H1 (cell line): ENCODE results near the gene RNU7-1. TPM values are rescaled to one million over a fixed set of nuclear protein-coding genes. Genes with fewer than 3 reads are reported as not detected.

Experiments used
- CTCF ChIA-PET: fragments of 300-600 bp; sonication (Branson Sonifier 250); formaldehyde crosslinking; loops from one replicate; lab custom pipeline; 2021; ENCODE audit not compliant: partially characterized antibody; lab: Charles Lee
- POLR2A ChIA-PET: fragments of 300-600 bp; sonication (Branson Sonifier 250); formaldehyde crosslinking; loops from one replicate; lab custom pipeline; 2021; ENCODE audit warnings: inconsistent platforms; ENCODE audit not compliant: partially characterized antibody; lab: Charles Lee
- DNase-seq, 2 experiments: peaks; one replicate each; pipeline versions ENCODE4 v3.0.0 to v3.0.0-alpha.2; 2010 to 2022; ENCODE audit warnings: low spot score in 2 of 2, low read depth in 1 of 2, mixed read lengths in 1 of 2
- FAIRE-seq: peaks from 2 replicates; lab custom pipeline; 2011; peaks lifted over from hg19 to GRCh38; lab: Jason Lieb, UNC
- H2AFZ ChIP-seq: 2 replicates; pipeline ENCODE4 v1.8.1; 2012; ENCODE audit warnings: low read length, inconsistent platforms
- H2AK5ac ChIP-seq: 2 replicates; pipeline ENCODE4 v1.6.1; 2013; ENCODE audit warnings: low read depth, low read length
- H2BK120ac ChIP-seq: replicated peaks from 2 replicates; pipeline ENCODE3; 2013; ENCODE audit warnings: low read depth, low read length, inconsistent platforms
- H2BK12ac ChIP-seq: 2 replicates; pipeline ENCODE4 v1.6.1; 2013; ENCODE audit warnings: low read depth, low read length
- H2BK15ac ChIP-seq: 2 replicates; pipeline ENCODE4 v1.6.1; 2013; ENCODE audit warnings: low read length
- H2BK20ac ChIP-seq: 2 replicates; pipeline ENCODE4 v1.6.1; 2013; ENCODE audit warnings: low read length
- H2BK5ac ChIP-seq: 2 replicates; pipeline ENCODE4 v1.6.1; 2013; ENCODE audit warnings: low read depth, low read length
- H3K14ac ChIP-seq: 2 replicates; pipeline ENCODE4 v1.6.1; 2013; ENCODE audit warnings: inconsistent platforms; ENCODE audit not compliant: insufficient read length
- H3K18ac ChIP-seq: 2 replicates; pipeline ENCODE4 v1.6.1; 2013; ENCODE audit warnings: low read length; ENCODE audit errors: extremely low read depth
- H3K23ac ChIP-seq: 2 replicates; pipeline ENCODE4 v1.6.1; 2013; ENCODE audit warnings: inconsistent platforms; ENCODE audit not compliant: insufficient read length
- H3K23me2 ChIP-seq: 2 replicates; pipeline ENCODE4 v1.6.1; 2013; ENCODE audit warnings: low read depth, low read length
- H3K27ac ChIP-seq: 2 replicates; pipeline ENCODE4 v1.6.1; 2011; ENCODE audit warnings: low read depth, low read length, inconsistent platforms
- H3K27me3 ChIP-seq, 4 experiments: replicated peaks in 1 of 4; 1 replicate in 1 of 4; 2 replicates in 3 of 4; pipeline versions ENCODE4 v1.6.1 to v1.8.1; 2011 to 2013; ENCODE audit warnings: low read length in 3 of 4, mild to moderate bottlenecking in 3 of 4, inconsistent platforms in 2 of 4, mixed read lengths in 2 of 4, moderate library complexity in 1 of 4; ENCODE audit not compliant: control insufficient read depth in 3 of 4, insufficient read depth in 3 of 4; ENCODE audit errors: extremely low read depth in 1 of 4
- H3K36me3 ChIP-seq, 4 experiments: 2 replicates each; pipeline versions ENCODE4 v1.6.1 to v1.8.1; 2011 to 2013; ENCODE audit warnings: mild to moderate bottlenecking in 4 of 4, low read length in 3 of 4, moderate library complexity in 2 of 4, control low read depth in 1 of 4, inconsistent platforms in 1 of 4; ENCODE audit not compliant: insufficient read depth in 4 of 4, control insufficient read depth in 2 of 4
- H3K4ac ChIP-seq: replicated peaks from 2 replicates; pipeline ENCODE3; 2013; ENCODE audit warnings: low read length, low read depth, mixed read lengths, inconsistent platforms; ENCODE audit not compliant: insufficient read length
- H3K4me1 ChIP-seq, 4 experiments: replicated peaks in 1 of 4; 1 replicate in 1 of 4; 2 replicates in 3 of 4; pipeline versions ENCODE4 v1.6.1 to v1.8.1; 2011 to 2013; ENCODE audit warnings: low read length in 3 of 4, inconsistent platforms in 2 of 4, mixed read lengths in 1 of 4; ENCODE audit not compliant: insufficient read depth in 4 of 4, control insufficient read depth in 3 of 4
- H3K4me2 ChIP-seq, 2 experiments: 2 replicates each; pipeline versions ENCODE4 v1.6.1 to v1.8.1; 2011 to 2013; ENCODE audit warnings: low read depth in 2 of 2, low read length in 2 of 2, control low read depth in 1 of 2, inconsistent platforms in 1 of 2, mild to moderate bottlenecking in 1 of 2; ENCODE audit not compliant: insufficient read depth in 1 of 2
- H3K4me3 ChIP-seq, 4 experiments: fragments of 200-600, 300-600 bp in 1 of 4; sonication (generic), shearing (Covaris generic), sonication (Bioruptor Twin) in 1 of 4; 2 replicates each; pipeline versions ENCODE4 v1.5.1 to v1.8.1; 2011 to 2016; ENCODE audit warnings: low read length in 4 of 4, low read depth in 3 of 4, control low read depth in 2 of 4, inconsistent platforms in 2 of 4, mild to moderate bottlenecking in 2 of 4, mixed read lengths in 1 of 4, moderate library complexity in 1 of 4; ENCODE audit not compliant: insufficient read depth in 2 of 4; ENCODE audit errors: extremely low read depth in 1 of 4
- H3K56ac ChIP-seq: replicated peaks from 2 replicates; pipeline ENCODE3; 2013; ENCODE audit warnings: low read depth, mild to moderate bottlenecking, mixed read lengths, low read length, inconsistent platforms; ENCODE audit not compliant: insufficient read length
- H3K79me1 ChIP-seq: 2 replicates; pipeline ENCODE4 v1.6.1; 2013; ENCODE audit warnings: low read depth, low read length, control low read depth
- H3K79me2 ChIP-seq, 2 experiments: 2 replicates each; pipeline versions ENCODE4 v1.6.1 to v1.8.1; 2012 to 2013; ENCODE audit warnings: low read length in 2 of 2, mild to moderate bottlenecking in 2 of 2, inconsistent platforms in 1 of 2; ENCODE audit not compliant: insufficient read depth in 2 of 2, control insufficient read depth in 1 of 2
- H3K9ac ChIP-seq, 4 experiments: replicated peaks in 1 of 4; 1 replicate in 1 of 4; 2 replicates in 3 of 4; pipeline versions ENCODE4 v1.6.1 to v1.8.1; 2011 to 2013; ENCODE audit warnings: low read depth in 3 of 4, low read length in 3 of 4, control low read depth in 2 of 4, mild to moderate bottlenecking in 2 of 4, moderate library complexity in 2 of 4, inconsistent platforms in 1 of 4; ENCODE audit errors: extremely low read depth in 1 of 4
- H3K9me3 ChIP-seq, 2 experiments: 2 replicates each; pipeline versions ENCODE4 v1.6.1 to v1.8.1; 2012 to 2013; ENCODE audit warnings: mild to moderate bottlenecking in 2 of 2, moderate library complexity in 2 of 2, control low read depth in 1 of 2, inconsistent platforms in 1 of 2, low read depth in 1 of 2, low read length in 1 of 2, mixed read lengths in 1 of 2; ENCODE audit not compliant: insufficient read depth in 2 of 2
- H4K20me1 ChIP-seq, 2 experiments: replicated peaks in 1 of 2; 2 replicates each; pipeline versions ENCODE3 to v1.8.1; 2011 to 2013; ENCODE audit warnings: inconsistent platforms in 2 of 2, low read length in 2 of 2, mild to moderate bottlenecking in 1 of 2; ENCODE audit not compliant: insufficient read depth in 2 of 2, control insufficient read depth in 1 of 2
- H4K5ac ChIP-seq: 2 replicates; pipeline ENCODE4 v1.6.1; 2013; ENCODE audit warnings: low read length, low read depth, mixed read lengths, inconsistent platforms; ENCODE audit not compliant: insufficient read length
- H4K8ac ChIP-seq: 2 replicates; pipeline ENCODE4 v1.8.0; 2013; ENCODE audit warnings: mild to moderate bottlenecking, moderate library complexity, low read length, inconsistent platforms; ENCODE audit not compliant: insufficient read depth; ENCODE audit errors: extremely low read depth
- H4K91ac ChIP-seq: replicated peaks from 2 replicates; pipeline ENCODE3; 2013; ENCODE audit warnings: low read length, mixed read lengths, inconsistent platforms; ENCODE audit not compliant: insufficient read length
- CREB1 ChIP-seq: IDR thresholded peaks from 2 replicates; pipeline ENCODE4 v1.6.1; 2012; ENCODE audit warnings: inconsistent platforms
- SIRT6 ChIP-seq: IDR thresholded peaks from one replicate; pipeline ENCODE4 v1.7.1; 2012; ENCODE audit warnings: low read length, inconsistent platforms
- SP2 ChIP-seq: IDR thresholded peaks from 2 replicates; pipeline ENCODE4 v1.6.1; 2012; ENCODE audit warnings: mild to moderate bottlenecking, low read length, inconsistent platforms
- WGBS, 2 experiments: shearing (Covaris generic) in 1 of 2; methylation state at CpG; one replicate each; pipeline versions ENCODE4 v1.1.6 to v1.1.7; 2013 to 2015; ENCODE audit warnings: low lambda C conversion rate in 2 of 2, mixed read lengths in 2 of 2, inconsistent platforms in 1 of 2, low coverage in 1 of 2, missing lambda C conversion rate in 1 of 2; ENCODE audit not compliant: insufficient replicate concordance in 2 of 2, insufficient coverage in 1 of 2, insufficient read length in 1 of 2; ENCODE audit errors: extremely low coverage in 1 of 2, missing lambda C conversion rate in 1 of 2; 5-methylcytosine and 5-hydroxymethylcytosine counted together
- polyA plus RNA-seq, 7 experiments: library from polyadenylated mRNA; depleted of rRNA in 3 of 7; stranded (reverse) in 5 of 7; unstranded in 2 of 7; fragments of >200 nt in 5 of 7; fragments of 200-250 nt in 2 of 7; gene quantifications; 1 replicate in 5 of 7; 2 replicates in 1 of 7; 4 replicates in 1 of 7; pipeline versions ENCODE4 v1.2.1 to v1.2.3, GENCODE V29; 2011 to 2013; ENCODE audit warnings: missing spikeins in 2 of 7, mixed read lengths in 2 of 7
- total RNA-seq: library from RNA; stranded (reverse); fragmentation: NEBNext Ultra II Directional; extraction: Animal tissue kit (Norgen Biotek cat#: 25700); gene quantifications from 2 replicates; pipeline ENCODE4 v1.2.1, GENCODE V29; 2021

The RNU7-1 gene
- total and polyA plus RNA-seq, 2 of the 8 experiments (the other 6 are each of a cell fraction or from before 2014, with no cell fraction given), result not detected

GRCh38 chr12:6981152-6982052 lies 37.8 kb downstream of the RNU7-1 start:
- Histone ChIP-seq H3K79me2 (no peaks in the 10 kb centered on the region), H3K4me3 (no peak overlapping the region), H3K27me3 (no peaks in the 10 kb centered on the region), H3K18ac (no peak overlapping the region), H4K20me1 (peaks cover 5 to 9% of the 10 kb centered on the region in 2 experiments), H2BK5ac (no peak overlapping the region), H4K5ac (no peak overlapping the region), H3K36me3 (peaks cover 12 to 67% (median 30%) of the 10 kb centered on the region in 4 experiments; a peak in 7 of 8 replicates), H3K9ac (no peak overlapping the region), H3K56ac (no peak overlapping the region), H2AFZ (no peak overlapping the region), H3K79me1 (0 out of 2 replicates have a peak, but pooled peaks cover 2% of the 10 kb centered on the region), H3K4me1 (peaks cover 0 to 6% (median under 1%) of the 10 kb centered on the region in 4 experiments; a peak in 2 of 7 replicates), H2BK12ac (no peak overlapping the region), H3K4ac (no peak overlapping the region), H2AK5ac (no peak overlapping the region), H3K23ac (no peak overlapping the region), H3K23me2 (no peaks in the 10 kb centered on the region), H3K9me3 (no peaks in the 10 kb centered on the region), H4K91ac (no peak overlapping the region), H3K27ac (no peak overlapping the region), H3K4me2 (no peak overlapping the region), H2BK15ac (no peak overlapping the region), H2BK20ac (no peak overlapping the region), H2BK120ac (no peak overlapping the region), H4K8ac (no peak overlapping the region), H3K14ac (no peak overlapping the region)
- no peak for FAIRE-seq
- ChIA-PET CTCF (interaction anchor here (0.6 to 2.2 kb wide), 4 partner anchors 17 to 128 kb away, joined by 3 to 7 read pairs (median 4); partner anchors contain the start of gene C1RL), POLR2A (interaction anchor here (0.7 to 30.5 kb wide), 10 partner anchors 8 to 126 kb away, joined by 3 to 1596 read pairs (median 4); partner anchors contain the start of genes ATN1, C12orf57, LPCAT3 and PTPN6)
- DNase-seq, result no peak
- TF ChIP-seq CREB1 (no peak), SIRT6 (no peak), SP2 (no peak)
- 88% methylated on average over 10 of the region's 10 CpGs; no CpG with 5 or more reads in 1 of the 2 experiments for WGBS, 2 experiments
